Panc1 (cell line): ENCODE measurements around the gene MCEE. TPM values are rescaled to one million over a fixed set of nuclear protein-coding genes. Genes with fewer than 3 reads are reported as not detected.

Source experiments
- ATAC-seq: fragments of 200-7000 bp; cut with Tn5 transposase; 2 replicates; pipeline ENCODE4 v1.9.1; 2020; ENCODE audit warnings: mild to moderate bottlenecking, moderate library complexity
- BruUV-seq: library from RNA; stranded (reverse); fragments of 400-500 nt; replicated peaks from 2 replicates; lab custom pipeline; 2021; lab: Mats Ljungman, UMichigan
- CTCF ChIA-PET: fragments of 300-600 bp; sonication (Branson Sonifier 250); formaldehyde crosslinking; loops from one replicate; lab custom pipeline; 2022; ENCODE audit warnings: antibody characterized with exemption; lab: Charles Lee
- POLR2A ChIA-PET: fragments of 300-600 bp; sonication (Branson Sonifier 250); formaldehyde crosslinking; loops from one replicate; lab custom pipeline; 2022; ENCODE audit warnings: antibody characterized with exemption; lab: Charles Lee
- DNase-seq: peaks from one replicate; pipeline ENCODE4 v3.0.0-alpha.2; 2010; ENCODE audit warnings: low read depth, low spot score
- H3K27ac ChIP-seq: 2 replicates; pipeline ENCODE4 v1.5.1; 2011; ENCODE audit warnings: mild to moderate bottlenecking, low read length, inconsistent platforms
- H3K27me3 ChIP-seq: fragments of 200-500 bp; sonication (Bioruptor generic); 2 replicates; pipeline ENCODE4 v1.6.0; 2014; ENCODE audit warnings: low read length, inconsistent platforms; ENCODE audit not compliant: control insufficient read depth, insufficient read depth
- H3K36me3 ChIP-seq: fragments of 200-500 bp; sonication (Bioruptor generic); 2 replicates; pipeline ENCODE4 v1.5.1; 2014; ENCODE audit warnings: inconsistent platforms, mild to moderate bottlenecking, low read length, moderate library complexity; ENCODE audit not compliant: control insufficient read depth, insufficient read depth
- H3K4me1 ChIP-seq: 2 replicates; pipeline ENCODE4 v1.5.1; 2011; ENCODE audit warnings: inconsistent platforms, mild to moderate bottlenecking, low read length, moderate library complexity; ENCODE audit not compliant: control insufficient read depth, insufficient read depth
- H3K4me3 ChIP-seq, 2 experiments: 2 replicates each; pipeline ENCODE4 v1.5.1; 2011 to 2012; ENCODE audit warnings: low read depth in 2 of 2, low read length in 2 of 2, mild to moderate bottlenecking in 2 of 2, inconsistent platforms in 1 of 2, moderate library complexity in 1 of 2
- H3K9me3 ChIP-seq: fragments of 200-500 bp; sonication (Bioruptor generic); 2 replicates; pipeline ENCODE4 v1.5.1; 2014; ENCODE audit warnings: low read depth, mild to moderate bottlenecking, inconsistent platforms, low read length, moderate library complexity; ENCODE audit not compliant: control insufficient read depth, insufficient read depth
- CTCF ChIP-seq: fragments of 450-650 bp; IDR thresholded peaks from 2 replicates; pipeline ENCODE4 v1.5.1; 2017; ENCODE audit warnings: mild to moderate bottlenecking
- POLR2AphosphoS5 ChIP-seq: IDR thresholded peaks from 2 replicates; pipeline ENCODE4 v1.6.1; 2012; ENCODE audit warnings: mild to moderate bottlenecking, low read depth, low read length, moderate library complexity
- REST ChIP-seq, 2 experiments: IDR thresholded peaks; 2 replicates each; pipeline ENCODE4 v1.6.1; 2011 to 2012; ENCODE audit warnings: low read depth in 2 of 2, control low read depth in 1 of 2, low read length in 1 of 2, mild to moderate bottlenecking in 1 of 2, moderate library complexity in 1 of 2; ENCODE audit not compliant: insufficient read depth in 1 of 2
- SIN3A ChIP-seq: IDR thresholded peaks from 2 replicates; pipeline ENCODE4 v1.6.1; 2012; ENCODE audit warnings: low read depth, mild to moderate bottlenecking, low read length, moderate library complexity, borderline replicate concordance; ENCODE audit not compliant: insufficient read depth
- TCF7L2 ChIP-seq: IDR thresholded peaks from 2 replicates; pipeline ENCODE4 v1.6.1; 2011; ENCODE audit warnings: mild to moderate bottlenecking, low read depth, low read length, inconsistent platforms
- in situ Hi-C: cut with HindIII; loops from 2 replicates; pipeline ENCODE4 v1.10.0; 2016; ENCODE audit warnings: low sequenced_read_pairs, low pct_unique_long_range_greater_than_20kb
- intact Hi-C: fragments of 100-400 bp; cut with micrococcal nuclease; formaldehyde crosslinking; loops from one replicate; pipeline ENCODE4 v1.10.0; 2022; ENCODE audit not compliant: unreplicated experiment
- total RNA-seq: library from RNA; stranded (reverse); gene quantifications from one replicate; pipeline ENCODE4 v1.2.1, GENCODE V29; 2021; ENCODE audit not compliant: unreplicated experiment

Gene MCEE
- total RNA-seq, 1 experiment from 2014 or later: 4.8 TPM

- ATAC-seq: no peak
- BruUV-seq: no TSS peak
- Histone ChIP-seq H3K27me3 (no peaks in the 10 kb centered on the region; the same call in 1 of the 2 replicates), H3K4me3 (no peak overlapping the region), H3K27ac (no peak overlapping the region), H3K9me3 (no peaks in the 10 kb centered on the region), H3K4me1 (no peaks in the 10 kb centered on the region), H3K36me3 (no peaks in the 10 kb centered on the region)
- DNase-seq: no peak
- CTCF ChIA-PET: interaction anchor here (0.6 kb wide), 1 partner anchor 18 kb away, joined by 4 read pairs; no protein-coding TSS in a partner anchor
- POLR2A ChIA-PET: no interaction called here
- intact Hi-C loops (no loop called here), in situ Hi-C loops (no loop called here)
- TF ChIP-seq POLR2AphosphoS5: no peak
- no peak for TF ChIP-seq TCF7L2
- no peak for TF ChIP-seq REST (IDR thresholded peaks at IDR 0.05; ENCODE audit: insufficient read depth in 1 of 2, low read depth in 2 of 2, low read length in 1 of 2)
- no peak for TF ChIP-seq CTCF
- no peak for TF ChIP-seq SIN3A
Observed at GRCh38 chr2:71102981-71103681, 26.9 kb downstream of the MCEE start.

GRCh38 chr2:71101656-71102055, 28.4 kb downstream of the MCEE start:
- Histone ChIP-seq H3K27ac (no peak overlapping the region), H3K27me3 (no peaks in the 10 kb centered on the region; the same call in 1 of the 2 replicates), H3K4me1 (no peaks in the 10 kb centered on the region), H3K9me3 (no peaks in the 10 kb centered on the region), H3K36me3 (no peaks in the 10 kb centered on the region), H3K4me3 (no peak overlapping the region)
- in situ Hi-C loops: no loop called here
- no TSS peak for BruUV-seq
- CTCF ChIA-PET: interaction anchor here (0.6 to 0.9 kb wide), 2 partner anchors 27 to 55 kb away, joined by 3 to 17 read pairs; no protein-coding TSS in a partner anchor
- ATAC-seq: no peak
- no peak for DNase-seq
- intact Hi-C loops: no loop called here
- POLR2A ChIA-PET: no interaction called here
- TF ChIP-seq REST (IDR thresholded peaks at IDR 0.05; ENCODE audit: insufficient read depth in 1 of 2, low read depth in 2 of 2, low read length in 1 of 2) (no peak), TCF7L2 (no peak), CTCF (no peak), POLR2AphosphoS5 (no peak), SIN3A (no peak)
